ENCODE data around the gene CDKAL1.

DNA sequence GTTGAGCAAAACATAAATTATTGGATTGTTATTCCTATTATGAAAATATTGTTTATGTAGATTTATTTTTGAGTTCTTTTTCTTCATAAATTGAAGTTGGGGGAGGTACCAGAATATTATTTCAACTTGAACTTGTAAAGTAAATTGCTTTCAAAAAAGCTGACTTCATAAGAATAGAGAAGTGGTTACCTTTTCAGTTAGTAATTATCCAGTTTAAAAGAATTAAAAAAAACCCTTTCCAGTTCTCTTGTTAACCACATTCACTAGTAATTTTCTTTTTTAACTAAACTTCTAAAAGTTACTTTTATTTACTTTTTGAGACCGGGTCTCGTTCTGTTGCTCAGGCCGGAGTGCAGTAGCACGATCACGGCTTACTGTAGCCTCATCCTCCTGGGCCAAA, 124.3 kb downstream of the CDKAL1 start:
- TF ChIP-seq, protein P1, sequence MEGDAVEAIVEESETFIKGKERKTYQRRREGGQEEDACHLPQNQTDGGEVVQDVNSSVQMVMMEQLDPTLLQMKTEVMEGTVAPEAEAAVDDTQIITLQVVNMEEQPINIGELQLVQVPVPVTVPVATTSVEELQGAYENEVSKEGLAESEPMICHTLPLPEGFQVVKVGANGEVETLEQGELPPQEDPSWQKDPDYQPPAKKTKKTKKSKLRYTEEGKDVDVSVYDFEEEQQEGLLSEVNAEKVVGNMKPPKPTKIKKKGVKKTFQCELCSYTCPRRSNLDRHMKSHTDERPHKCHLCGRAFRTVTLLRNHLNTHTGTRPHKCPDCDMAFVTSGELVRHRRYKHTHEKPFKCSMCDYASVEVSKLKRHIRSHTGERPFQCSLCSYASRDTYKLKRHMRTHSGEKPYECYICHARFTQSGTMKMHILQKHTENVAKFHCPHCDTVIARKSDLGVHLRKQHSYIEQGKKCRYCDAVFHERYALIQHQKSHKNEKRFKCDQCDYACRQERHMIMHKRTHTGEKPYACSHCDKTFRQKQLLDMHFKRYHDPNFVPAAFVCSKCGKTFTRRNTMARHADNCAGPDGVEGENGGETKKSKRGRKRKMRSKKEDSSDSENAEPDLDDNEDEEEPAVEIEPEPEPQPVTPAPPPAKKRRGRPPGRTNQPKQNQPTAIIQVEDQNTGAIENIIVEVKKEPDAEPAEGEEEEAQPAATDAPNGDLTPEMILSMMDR (IDR thresholded peaks at IDR 0.05; ENCODE audit: insufficient read depth, low read length), result no peak
- TF ChIP-seq POLR2AphosphoS5 (IDR thresholded peaks at IDR 0.05; ENCODE audit: low read depth), result no peak
- no peak for TF ChIP-seq GABPA (IDR thresholded peaks at IDR 0.05; ENCODE audit: low read depth)
- TF ChIP-seq SPI1 (IDR thresholded peaks at IDR 0.05; ENCODE audit: borderline replicate concordance, low read depth), result peak; percentile 41; the same call in 1 of the 2 replicates
